Measurements from ENCODE around the gene GALNT12.
A peak's percentile ranks its signal among the peaks of the same experiment; 100 is the strongest.

GALNT12 gene, protein sequence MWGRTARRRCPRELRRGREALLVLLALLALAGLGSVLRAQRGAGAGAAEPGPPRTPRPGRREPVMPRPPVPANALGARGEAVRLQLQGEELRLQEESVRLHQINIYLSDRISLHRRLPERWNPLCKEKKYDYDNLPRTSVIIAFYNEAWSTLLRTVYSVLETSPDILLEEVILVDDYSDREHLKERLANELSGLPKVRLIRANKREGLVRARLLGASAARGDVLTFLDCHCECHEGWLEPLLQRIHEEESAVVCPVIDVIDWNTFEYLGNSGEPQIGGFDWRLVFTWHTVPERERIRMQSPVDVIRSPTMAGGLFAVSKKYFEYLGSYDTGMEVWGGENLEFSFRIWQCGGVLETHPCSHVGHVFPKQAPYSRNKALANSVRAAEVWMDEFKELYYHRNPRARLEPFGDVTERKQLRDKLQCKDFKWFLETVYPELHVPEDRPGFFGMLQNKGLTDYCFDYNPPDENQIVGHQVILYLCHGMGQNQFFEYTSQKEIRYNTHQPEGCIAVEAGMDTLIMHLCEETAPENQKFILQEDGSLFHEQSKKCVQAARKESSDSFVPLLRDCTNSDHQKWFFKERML

DNA sequence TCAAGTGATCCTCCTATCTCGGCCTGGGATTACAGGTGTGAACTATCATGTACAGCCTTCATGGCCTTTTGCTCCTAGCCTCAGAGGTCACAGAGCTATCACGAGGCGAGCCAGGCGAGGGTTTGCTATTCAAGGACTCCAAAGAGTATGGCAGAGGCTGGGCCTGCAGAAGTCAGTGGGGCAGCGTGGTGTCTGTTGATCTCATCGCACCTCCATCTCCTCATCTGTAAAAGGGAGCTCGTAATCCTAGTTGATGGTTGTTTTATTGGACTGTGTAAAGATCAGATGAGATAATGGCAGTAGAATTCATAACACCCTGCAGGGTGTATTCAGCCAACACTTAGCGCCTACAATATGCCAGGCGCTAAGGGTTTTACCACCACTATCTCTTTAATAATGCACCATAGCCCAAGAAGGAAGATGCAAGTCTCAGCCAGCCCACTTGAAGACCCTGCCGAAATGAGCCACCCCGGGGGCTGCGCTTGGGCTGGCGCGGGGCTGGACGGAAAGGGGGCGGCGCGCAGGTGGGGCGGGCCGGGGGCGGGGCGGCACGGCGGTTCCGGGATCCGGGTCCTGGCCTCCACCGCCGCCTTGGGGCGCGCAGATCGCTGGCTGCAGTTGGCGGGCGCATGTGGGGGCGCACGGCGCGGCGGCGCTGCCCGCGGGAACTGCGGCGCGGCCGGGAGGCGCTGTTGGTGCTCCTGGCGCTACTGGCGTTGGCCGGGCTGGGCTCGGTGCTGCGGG lies at the start of gene GALNT12:
Gene GALNT12, plus strand, starts transcription at position 601 of the 744 bp plus-strand sequence. Its CDS starts 29 bp downstream, at position 630.
- DNase-seq: peak; percentile 45

DNA sequence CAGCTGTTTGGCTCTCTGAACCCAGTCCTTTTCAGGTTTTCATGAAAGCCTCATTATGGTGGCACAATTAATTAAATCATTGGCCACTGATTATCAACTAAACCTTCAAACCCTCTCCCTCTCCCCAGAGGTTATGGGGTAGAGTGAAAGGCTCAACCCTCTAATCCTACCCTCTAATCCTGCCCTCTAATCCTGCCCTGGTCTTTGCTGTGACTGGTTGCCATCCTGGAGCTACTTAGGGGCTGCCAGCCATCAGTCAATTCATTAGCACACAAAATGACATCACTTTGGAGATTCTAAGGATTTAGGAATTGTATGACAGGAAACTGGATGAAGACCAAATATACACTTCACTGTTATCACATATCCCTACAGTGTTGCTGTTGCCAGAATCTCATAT lies 47.2 kb upstream of the GALNT12 start:
- DNase-seq: no peak

DNA sequence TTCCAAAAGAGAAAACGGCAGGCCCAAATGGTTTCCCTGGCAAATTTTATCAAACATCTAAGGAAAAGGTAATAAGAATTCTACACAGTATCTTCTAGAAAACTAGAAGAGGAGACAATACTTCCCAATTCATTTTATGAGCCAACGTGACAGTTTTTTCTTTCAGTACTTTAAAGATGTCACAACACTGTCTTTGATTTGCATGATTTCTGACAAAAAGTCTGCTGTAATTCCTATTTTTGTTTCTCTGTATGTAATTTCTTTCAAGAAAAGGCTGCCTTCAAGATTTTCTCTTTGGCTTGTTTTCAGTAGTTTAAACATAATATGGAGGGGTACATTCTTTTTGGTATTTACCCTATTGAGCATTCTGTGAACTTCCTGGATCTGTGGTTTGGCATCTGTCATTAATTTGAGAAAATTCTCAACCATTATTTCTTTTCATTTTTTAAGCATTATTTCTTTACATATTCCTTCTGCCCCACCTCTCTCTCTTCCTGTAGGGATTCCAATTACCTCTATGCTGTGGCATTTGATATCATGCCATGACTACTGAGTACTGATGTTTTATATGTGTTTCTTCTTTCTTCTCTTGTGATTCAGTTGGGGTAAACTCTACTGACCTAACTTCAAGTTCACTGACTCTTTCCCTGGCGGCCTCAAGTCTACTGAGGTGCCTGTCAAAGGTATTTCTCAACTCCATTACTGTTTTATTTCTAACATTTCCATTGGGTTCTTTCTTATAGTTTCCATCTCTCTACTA lies 43.3 kb upstream of the GALNT12 start:
- DNase-seq: no peak

DNA sequence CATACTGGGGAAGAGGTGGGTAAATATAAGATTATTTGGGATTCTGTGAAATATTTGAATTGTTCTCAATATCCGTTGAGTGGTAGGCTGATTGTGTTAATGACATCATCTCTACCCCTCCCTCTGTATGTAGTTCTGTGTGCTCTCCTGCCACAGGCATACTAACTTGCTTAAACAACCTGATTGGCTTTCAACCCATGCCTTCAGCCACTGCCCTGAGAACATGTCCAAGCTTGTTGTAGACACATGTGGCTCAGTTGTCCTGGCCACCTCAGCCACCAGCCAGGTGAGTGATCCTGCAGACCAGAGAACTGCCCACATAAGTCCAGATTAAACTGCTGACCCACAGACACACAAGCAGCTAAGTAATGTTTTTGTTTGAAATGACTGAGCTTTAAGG lies 42.2 kb upstream of the GALNT12 start:
- DNase-seq: no peak

DNA sequence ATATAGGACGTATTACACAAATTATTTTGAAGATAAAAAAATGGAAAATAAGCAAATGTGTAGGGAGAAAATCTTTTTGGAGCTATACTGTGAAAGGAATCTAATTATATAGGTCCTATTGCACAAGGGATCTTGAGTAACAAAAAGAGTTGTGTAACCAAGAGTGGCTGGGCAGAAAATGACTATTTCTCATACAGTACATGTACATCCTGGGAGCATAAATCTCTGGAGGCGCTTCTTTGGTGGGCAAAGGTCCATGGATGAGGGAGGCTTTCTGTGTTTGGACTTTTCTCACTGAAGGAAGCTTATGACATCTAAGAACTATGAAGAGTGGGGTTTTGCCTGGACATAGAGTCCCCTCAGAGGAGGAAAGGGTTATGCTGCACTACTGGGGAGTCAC lies 40.9 kb upstream of the GALNT12 start:
- DNase-seq: no peak

DNA sequence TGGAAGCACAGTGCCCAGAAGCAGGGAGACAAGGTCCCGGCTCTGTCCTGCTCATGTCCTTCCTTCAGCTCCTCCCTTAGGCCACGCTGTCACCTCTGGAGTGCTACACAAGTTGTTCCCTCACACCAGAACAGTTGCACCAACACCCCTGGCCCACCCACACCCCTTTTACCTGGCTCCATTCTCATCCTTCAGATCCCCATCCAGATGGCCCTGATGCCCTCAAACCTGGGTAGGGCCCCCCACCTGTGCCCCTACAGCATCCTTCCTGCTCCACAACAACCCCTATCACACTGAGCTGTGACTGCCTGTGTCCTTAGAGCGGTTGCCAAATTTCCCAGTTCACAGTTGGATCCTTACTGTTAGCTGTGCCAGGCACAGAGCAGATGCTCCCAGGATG lies 40.3 kb upstream of the GALNT12 start:
- no peak for DNase-seq

DNA sequence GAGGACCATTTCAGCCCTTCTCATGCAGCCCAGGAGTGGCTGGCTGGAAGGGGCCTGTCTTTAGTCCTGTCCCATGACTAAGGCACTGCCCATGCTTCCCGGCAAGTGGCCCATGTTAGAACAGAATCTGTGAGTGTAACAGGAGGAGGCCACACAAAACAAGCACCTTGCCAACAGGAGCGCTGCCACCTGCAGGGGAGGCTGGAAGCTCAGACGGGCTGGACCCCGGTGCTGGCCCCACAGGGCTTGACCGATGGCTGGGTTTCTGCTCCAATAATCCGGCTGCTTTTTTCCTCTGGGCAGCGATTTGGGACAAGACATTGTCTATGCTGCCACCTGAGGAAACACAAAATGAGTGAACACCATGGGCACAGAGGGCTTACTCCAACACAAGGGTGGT lies 39.6 kb upstream of the GALNT12 start:
- no peak for DNase-seq

DNA sequence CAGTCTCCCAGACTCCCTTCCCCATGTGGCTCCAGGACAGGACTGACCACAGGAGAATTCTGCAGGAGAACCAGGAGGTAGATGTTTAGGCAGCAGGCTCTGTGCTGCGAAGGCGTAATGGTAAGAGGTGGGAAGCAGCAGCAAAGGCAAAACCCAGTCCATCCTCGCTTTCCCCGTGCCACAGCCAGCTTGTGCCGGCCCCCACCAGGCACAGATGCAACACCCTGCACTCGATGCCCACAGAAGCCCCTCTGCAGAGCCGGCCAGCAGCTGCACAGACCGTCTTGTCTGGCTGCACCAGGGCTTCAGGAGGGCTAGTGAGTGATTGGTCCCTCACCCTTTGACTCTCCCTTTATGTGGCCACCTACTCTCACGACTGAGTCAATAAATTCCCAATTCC lies 39.1 kb upstream of the GALNT12 start:
- DNase-seq: no peak

DNA sequence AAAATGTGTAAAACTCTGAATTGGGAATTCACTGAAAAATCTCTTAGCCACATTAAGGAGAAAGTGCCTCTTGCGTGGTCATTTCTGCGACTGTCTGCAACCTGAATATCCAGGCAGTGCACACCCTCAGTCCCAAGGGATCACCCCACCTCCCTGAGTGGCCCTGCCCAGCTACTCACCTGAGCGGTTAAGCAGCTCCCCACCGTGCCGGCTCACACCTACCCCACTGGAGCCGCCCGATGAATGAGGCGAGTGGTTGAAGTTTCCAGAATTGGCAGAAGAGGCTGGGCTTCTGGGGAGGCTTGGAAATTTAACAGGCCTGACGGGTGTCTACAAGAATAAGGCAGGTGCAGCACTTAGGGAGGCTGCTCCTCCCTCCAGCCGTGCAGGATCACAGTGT lies 36.8 kb upstream of the GALNT12 start:
- DNase-seq: no peak

DNA sequence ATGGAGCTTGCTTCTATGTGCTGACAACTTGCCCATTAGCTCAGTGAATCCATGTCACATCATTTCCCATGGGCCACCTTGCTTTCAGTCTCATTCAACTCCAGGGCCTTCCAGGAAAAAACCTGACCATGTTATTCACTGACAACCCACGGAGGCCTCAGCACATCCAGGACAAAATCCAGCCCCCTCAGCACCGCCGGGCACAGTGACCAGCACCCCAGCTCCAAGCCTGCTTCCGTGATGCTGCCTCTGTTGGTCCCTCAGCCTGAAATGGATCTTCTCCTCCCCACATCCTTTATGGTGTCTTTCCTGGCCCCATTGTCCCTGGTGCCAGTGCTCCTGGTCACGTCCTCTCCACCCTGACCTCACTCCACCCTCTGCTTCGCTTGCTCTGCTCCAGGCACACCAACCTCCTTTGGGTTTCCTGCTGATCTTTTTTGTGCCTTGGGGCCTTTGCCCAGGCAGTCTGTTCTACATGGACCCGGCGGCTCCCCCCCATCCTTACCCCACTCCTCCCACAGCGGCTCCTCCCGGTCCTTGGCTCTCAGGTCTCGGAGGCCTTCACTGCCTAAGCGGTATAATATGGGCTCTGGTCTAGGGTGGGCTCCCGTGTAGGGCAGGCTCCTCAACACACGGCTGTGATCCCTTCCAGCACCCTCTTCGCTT lies 36.1 kb upstream of the GALNT12 start:
- no peak for DNase-seq

DNA sequence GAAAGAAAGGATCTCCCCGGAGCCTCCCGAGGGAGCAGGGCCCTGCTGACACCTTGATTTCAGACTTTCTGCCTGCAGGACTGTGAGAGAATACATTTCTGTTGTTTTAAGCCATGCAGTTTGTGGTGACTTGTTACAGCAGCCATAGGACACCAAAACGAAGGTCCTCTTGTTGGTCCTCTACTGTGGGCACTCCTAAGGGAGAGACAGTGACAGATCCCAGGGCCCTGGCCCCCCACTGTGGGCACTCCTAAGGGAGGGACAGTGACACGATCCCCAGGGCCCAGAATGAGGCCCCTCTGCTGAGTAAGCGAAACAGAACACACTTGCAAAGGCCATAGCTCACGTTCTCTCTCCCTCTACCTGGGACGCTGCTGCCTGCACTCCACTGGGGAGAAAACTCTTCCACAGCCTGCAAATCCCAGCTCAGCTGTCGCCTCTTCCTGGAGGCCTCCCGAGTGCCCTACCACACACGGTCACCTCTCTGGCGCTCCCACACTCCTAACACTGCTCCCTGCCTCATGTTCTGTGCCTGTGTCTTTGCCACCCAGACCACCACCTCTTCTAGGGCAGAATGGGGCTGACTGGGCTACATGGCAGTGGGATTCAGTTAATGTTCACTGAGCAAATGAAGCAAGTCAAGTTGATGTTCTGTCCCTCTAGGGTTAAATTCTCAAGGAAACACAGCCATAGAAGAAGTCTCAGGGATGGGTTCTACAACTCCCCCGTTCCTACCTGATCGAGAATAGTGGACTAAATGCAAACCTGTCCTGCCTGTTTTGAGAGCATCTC lies 34.9 kb upstream of the GALNT12 start:
- no peak for DNase-seq

DNA sequence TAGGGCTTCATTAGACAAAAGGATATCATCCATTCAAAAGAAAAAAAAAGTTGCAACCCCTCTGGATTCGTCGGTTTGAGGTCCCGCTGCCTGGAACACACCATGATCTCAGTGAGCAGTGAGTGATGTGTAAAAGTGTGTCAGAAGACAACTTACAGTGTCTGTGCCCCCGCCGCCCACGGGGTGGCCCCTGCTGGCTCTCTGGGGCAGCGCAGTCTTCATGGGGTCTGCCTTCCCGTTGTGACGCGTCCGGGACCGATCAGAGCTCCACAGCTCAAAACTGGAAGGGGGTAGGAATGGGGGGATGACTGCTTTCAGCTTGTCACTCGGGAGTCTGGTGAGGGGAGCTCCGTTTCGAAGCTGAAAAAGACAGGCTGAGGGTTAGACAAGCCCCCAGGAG lies 33.7 kb upstream of the GALNT12 start:
- no peak for DNase-seq

DNA sequence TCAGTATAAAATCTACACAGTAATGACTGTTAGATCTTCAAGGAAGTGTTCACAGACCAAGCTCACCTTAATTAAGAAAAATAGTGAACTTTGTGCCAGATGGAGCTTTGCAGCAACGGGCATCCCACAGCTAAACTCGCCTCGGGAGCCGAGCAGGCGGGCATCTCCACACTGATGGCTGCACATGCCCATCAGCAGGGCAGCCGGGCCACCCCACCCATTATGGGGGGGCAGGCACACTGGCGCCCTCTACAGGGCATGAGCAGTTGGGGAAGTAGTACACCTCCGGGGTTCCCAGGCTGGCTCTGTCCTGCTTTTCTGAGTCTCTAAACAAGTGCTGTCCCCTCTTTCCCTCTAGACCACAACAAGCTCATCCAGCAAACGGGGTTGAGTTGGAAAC lies 32.7 kb upstream of the GALNT12 start:
- peak; percentile 27 for DNase-seq

DNA sequence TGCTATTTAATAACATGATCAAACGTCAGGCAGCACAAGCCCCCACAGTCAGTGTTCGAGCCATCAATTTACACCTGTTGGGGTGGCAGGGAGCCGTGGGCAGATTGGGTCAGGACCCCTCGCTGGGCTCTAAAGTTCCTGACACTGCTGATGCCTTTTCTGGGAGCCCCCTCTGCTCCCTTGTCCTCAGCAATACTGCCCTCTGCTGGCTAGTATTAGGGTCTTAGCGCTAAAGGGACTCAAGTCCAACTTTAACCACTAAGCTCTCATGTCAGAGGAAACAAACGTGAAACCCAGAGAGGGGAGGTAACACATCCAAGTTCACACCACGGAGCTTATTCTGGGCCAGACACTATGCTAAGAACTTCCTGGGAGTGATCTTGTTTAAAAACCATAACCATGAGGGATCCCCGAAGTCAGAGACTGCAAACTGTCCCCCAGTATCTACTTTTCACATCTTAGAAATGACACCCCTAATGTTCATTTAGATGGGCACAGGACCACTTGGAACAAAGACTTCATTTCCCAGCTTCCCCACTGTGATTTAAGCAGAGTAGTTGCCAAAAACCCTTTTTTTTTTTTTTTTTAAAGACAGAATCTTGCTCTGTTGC lies 31.5 kb upstream of the GALNT12 start:
- no peak for DNase-seq

DNA sequence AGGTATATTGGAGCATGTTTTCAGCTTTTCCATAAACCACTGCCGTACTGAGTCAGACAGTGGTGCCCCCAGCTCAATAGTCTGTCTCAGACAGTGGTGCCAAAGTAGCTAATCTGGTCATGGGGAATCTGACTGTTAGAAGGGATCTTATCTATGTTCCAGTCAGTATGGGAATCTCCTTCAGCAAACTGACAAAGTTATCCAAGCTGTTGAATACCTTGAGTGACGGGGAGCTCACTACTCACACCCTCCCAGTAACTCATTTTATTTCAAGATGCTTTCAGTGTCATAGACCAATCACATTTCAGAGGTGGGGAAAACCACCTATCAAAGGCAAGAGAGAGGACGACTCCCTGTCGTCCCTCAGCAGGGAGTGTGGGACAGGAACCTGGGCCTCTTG lies 29.9 kb upstream of the GALNT12 start:
- DNase-seq: no peak

DNA sequence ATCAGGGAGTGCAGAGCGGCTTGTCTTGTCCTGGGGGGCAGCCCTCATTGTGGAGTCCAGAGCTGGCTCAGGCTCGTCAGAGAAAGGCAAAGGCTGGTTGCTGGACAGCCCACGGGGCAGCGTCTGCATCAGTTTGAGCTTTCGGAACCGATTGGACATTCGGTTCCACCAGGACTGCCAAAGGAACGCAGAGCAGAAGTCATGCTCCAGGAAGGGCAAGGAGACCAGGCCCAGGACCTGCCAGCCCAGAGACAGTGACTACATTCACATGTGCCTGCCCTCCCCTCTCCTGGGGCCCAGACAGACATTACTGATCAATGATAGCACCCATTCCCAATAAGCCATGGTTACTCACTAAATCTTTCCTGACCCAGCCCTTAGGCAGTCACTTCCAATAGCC lies 29.2 kb upstream of the GALNT12 start:
- DNase-seq: no peak

DNA sequence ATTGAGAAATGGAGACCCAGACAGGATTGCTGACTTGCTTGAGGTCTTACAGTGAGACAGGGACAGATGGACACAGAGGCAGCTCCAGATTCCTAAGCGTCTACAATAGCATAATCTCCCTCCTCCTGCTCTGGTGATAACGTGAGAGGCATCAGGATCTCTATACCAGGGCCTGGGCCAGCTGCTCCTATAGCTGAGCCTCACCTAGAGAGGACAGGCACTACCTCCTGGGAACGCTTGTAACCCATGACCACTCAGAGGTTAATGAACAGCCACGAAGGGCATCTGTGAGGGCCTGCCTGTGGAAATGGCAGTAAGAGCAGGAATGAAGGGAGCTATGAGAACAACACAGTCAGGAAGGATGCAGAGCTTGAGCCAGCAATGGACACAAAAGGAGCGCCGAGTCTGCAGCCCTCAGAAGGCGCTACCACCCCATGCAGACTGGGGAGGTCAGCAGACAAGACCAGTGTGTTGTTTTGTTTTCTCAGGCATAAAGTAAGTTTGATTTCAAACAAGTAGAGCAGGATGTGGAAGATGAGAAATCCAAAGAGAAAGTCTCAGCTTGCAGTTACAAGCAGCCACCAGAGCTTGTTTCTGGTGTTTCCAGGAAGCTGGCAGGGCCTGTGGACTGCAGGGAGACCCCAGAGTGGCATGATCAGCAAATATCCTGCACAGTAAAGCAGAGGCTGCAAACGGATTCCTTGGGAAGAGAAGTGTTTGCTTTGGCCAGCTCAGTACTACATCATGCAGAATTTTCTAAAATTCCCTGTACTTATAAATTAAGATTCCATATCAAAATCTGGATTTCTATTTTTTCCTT lies 28.5 kb upstream of the GALNT12 start:
- no peak for DNase-seq

DNA sequence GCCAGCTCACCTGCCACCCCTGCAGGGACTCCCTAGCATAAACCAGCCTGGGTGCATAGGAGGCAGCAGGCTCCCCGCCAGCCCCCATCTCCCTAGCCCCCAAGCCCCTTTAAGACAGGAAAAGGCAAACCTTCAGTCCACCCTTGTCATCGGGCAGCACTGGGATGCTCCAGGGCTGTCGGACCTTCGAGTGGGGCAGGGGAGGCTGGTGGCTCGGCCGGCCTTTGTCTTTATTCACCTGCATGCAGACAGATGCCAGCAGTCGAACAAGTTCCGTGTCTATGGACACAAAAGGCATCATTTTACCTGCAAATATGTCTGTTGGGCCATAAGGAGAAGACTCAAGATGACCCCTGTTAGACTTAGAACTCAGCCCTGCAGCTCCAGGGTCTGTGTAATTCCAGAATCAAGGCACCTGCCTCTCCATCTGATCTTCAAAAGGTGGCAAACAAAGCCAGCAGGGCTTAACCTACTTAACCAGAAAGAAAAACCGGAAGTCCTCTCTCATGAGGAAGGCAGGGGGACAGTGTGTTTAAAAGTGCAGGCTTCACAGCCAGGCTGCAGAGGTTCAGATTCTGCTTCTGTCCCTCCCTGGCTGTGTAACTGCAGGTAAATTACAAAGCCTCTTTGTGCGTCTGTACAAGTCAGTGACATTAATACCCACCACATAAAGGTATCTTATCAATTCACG lies 27.3 kb upstream of the GALNT12 start:
- no peak for DNase-seq

DNA sequence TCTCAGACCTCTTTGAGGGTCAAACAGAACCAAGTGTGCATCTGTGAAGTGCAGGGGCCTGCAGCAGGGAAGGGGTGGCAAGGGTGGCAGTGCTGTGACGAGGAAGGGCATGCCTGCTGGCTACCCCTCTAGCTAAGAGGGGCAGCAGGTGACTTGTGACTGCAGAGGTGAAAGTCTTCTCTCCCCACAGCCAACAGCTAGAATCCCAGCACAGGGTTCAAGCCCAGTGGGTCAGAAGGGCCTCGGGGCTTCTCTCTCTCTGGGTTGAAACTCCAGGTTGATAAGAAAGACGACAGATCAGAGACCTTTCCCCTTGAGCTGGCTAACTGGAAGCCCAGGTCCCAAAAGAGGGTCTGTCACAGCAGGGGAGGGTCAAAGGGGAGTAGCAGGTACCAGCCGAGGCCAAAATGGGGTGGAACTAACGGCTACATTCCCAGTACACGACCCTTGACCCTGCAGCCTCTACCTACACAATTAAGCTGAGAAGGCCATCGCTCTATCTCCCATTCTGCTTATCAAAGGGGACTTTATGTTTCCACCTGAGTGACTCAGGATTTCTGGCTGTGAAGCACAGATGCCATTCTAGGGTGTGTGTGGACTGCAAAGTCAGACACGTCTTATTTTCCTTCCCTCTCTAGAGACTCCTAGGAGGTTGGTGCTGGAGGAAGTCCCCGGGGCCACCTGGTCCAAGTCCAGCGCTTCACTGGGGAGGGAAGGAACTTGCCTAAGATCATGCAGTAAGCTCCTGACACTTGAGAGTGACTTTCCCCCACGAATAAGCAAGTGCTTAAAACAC lies 25.7 kb upstream of the GALNT12 start:
- no peak for DNase-seq
